ENCODE results near the gene CTNNBIP1. TPM values are rescaled to one million over a fixed set of nuclear protein-coding genes. Genes with fewer than 3 reads are reported as not detected.

The CTNNBIP1 gene
- total and polyA plus RNA-seq, 3 donors from 2014 or later: 45.3 to 60.8 (median 48.1) TPM

- peaks cover 7% of the 10 kb centered on the region for H3K4me1 ChIP-seq
- peak; percentile 79 for DNase-seq
- no peaks in the 10 kb centered on the region for H3K36me3 ChIP-seq (ENCODE audit: low read depth, missing control alignments)
- TF ChIP-seq CTCF (IDR thresholded peaks at IDR 0.05) (peak; percentile 89 to 98 (median 90)), POLR2A (IDR thresholded peaks at IDR 0.05) (no peak)
- WGBS, 2 donors: 41 to 47% methylated on average over 22 to 25 of the region's 25 CpGs
- no peaks in the 10 kb centered on the region for H3K27me3 ChIP-seq
- H3K9me3 ChIP-seq: no peaks in the 10 kb centered on the region
- intact Hi-C loops (cut with DNase I; ENCODE audit: low total_unique reads): loop anchor here (10.0 kb wide), 1 partner anchor 70 kb away; the partner anchor contains the start of genes LZIC and NMNAT1
- no peak overlapping the region for H3K27ac ChIP-seq
- H3K4me3 ChIP-seq: no peak overlapping the region
Observed at GRCh38 chr1:9874959-9875635, 35.0 kb downstream of the CTNNBIP1 start.

DNA sequence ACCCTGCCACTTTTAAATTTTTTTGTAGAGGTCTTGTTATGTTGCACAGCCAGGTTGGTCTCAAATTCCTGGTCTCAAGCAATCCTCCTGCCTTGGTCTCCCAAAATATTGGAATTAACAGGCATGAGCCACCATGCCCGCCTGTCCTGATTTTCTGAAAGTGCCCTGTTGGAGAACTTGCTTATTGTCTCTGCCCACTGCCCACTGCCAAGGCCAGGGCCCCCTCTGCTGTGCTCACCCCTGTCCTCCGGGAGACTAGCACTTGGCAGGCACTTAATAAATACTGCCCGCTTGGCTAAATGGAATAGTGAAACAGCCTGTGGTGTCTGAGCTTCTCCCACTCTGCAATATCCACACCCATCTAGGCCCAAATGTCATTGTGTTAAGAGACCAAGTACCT is 35.7 kb downstream of the CTNNBIP1 start:
- 81 to 90% methylated on average over 3 of the region's 3 CpGs for WGBS, 2 donors
- Histone ChIP-seq H3K27me3 (no peaks in the 10 kb centered on the region), H3K27ac (no peak overlapping the region), H3K4me1 (peaks cover 7% of the 10 kb centered on the region), H3K36me3 (ENCODE audit: low read depth, missing control alignments) (no peaks in the 10 kb centered on the region), H3K9me3 (no peaks in the 10 kb centered on the region), H3K4me3 (no peak overlapping the region)
- DNase-seq: no peak
- intact Hi-C loops (cut with DNase I; ENCODE audit: low total_unique reads): loop anchor here (10.0 kb wide), 1 partner anchor 70 kb away; the partner anchor contains the start of genes LZIC and NMNAT1
- TF ChIP-seq POLR2A (IDR thresholded peaks at IDR 0.05): no peak
- no peak for TF ChIP-seq CTCF (IDR thresholded peaks at IDR 0.05)

DNA sequence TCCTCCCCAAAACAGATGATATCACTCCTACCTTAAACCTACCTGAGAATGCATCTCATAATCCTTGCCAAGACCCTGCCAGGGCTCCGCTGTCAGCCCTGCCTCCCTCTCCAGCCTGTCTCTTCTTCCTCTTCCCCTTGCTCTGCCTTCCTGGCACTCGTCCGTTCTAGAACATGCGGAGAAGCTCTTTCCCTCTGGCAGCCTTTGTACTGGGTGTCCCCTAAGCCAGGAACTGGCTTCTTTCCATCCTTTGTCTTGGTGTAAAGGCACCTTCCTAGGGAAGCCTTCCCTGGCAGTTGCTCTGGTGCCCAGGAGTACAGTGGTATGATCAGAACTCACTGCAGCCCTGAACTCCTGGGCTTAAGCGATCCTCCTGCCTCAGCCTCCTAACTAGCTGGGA is 36.1 kb downstream of the CTNNBIP1 start:
- Histone ChIP-seq H3K9me3 (no peaks in the 10 kb centered on the region), H3K36me3 (ENCODE audit: low read depth, missing control alignments) (no peaks in the 10 kb centered on the region), H3K4me1 (peaks cover 7% of the 10 kb centered on the region), H3K27ac (no peak overlapping the region), H3K27me3 (no peaks in the 10 kb centered on the region), H3K4me3 (no peak overlapping the region)
- WGBS, 2 donors: 69 to 80% methylated on average over 4 to 5 of the region's 5 CpGs
- intact Hi-C loops (cut with DNase I; ENCODE audit: low total_unique reads): loop anchor here (10.0 kb wide), 1 partner anchor 71 kb away; the partner anchor contains the start of genes LZIC and NMNAT1
- no peak for TF ChIP-seq CTCF (IDR thresholded peaks at IDR 0.05)
- TF ChIP-seq POLR2A (IDR thresholded peaks at IDR 0.05): no peak
- DNase-seq: no peak

DNA sequence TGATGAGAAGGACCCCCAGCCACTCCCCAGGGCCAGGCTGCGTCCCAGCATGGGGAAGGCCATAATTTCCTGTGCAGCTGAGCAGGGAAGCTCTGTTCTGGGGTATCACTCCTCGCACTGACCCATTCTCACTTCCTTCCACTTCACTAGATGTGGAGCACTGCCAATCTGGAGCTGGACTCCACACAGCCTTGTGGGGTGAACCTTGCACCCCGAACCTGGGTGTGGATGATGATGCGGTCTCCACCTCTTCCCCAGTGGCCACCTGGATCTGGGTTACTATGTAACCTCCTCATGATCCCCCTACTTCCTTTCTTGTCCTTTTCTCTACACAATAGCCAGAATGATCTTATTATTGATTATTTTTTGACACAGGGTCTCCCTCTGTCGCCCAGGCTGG is 36.7 kb downstream of the CTNNBIP1 start:
- Histone ChIP-seq H3K4me1 (peaks cover 7% of the 10 kb centered on the region), H3K36me3 (ENCODE audit: low read depth, missing control alignments) (no peaks in the 10 kb centered on the region), H3K9me3 (no peaks in the 10 kb centered on the region), H3K4me3 (no peak overlapping the region), H3K27me3 (no peaks in the 10 kb centered on the region), H3K27ac (no peak overlapping the region)
- intact Hi-C loops (cut with DNase I; ENCODE audit: low total_unique reads): loop anchor here (10.0 kb wide), 1 partner anchor 71 kb away; the partner anchor contains the start of genes LZIC and NMNAT1
- no peak for DNase-seq
- TF ChIP-seq CTCF (IDR thresholded peaks at IDR 0.05) (no peak), POLR2A (IDR thresholded peaks at IDR 0.05) (no peak)
- 94 to 95% methylated on average over 4 to 5 of the region's 5 CpGs for WGBS, 2 donors

Data from testis (tissue), 3 donors.